Right renal cortex interstitium (tissue), 3 donors: ENCODE results near the gene BYSL. TPM values are rescaled to one million over a fixed set of nuclear protein-coding genes. Genes with fewer than 3 reads are reported as not detected.

ENCODE experiments used
- DNase-seq, 3 donors: peaks; one replicate each; pipeline ENCODE4 v3.0.0-alpha.2; 2013; ENCODE audit warnings: low read depth in 3 of 3, low spot score in 2 of 3
- polyA plus RNA-seq, 3 donors: library from polyadenylated mRNA; unstranded; fragments of 120-200 nt; gene quantifications; one replicate each; pipeline ENCODE4 v1.2.1, GENCODE V29; 2013; ENCODE audit not compliant: insufficient read length in 3 of 3

The BYSL gene
- polyA plus RNA-seq, 3 donors: 24.5 to 32.2 (median 31.9) TPM

GRCh38 chr6:41914343-41914742 is 7.0 kb upstream of the BYSL start:
- no peak for DNase-seq

GRCh38 chr6:41914869-41915530 is 6.3 kb upstream of the BYSL start:
- DNase-seq: no peak

- DNase-seq: no peak
Observed at GRCh38 chr6:41917528-41917927, 3.8 kb upstream of the BYSL start.

GRCh38 chr6:41921712-41921998 is 356 bp downstream of the BYSL start:
- DNase-seq: no peak

GRCh38 chr6:41922154-41922553 is 855 bp downstream of the BYSL start:
- DNase-seq: no peak

GRCh38 chr6:41927253-41927652 is 6.0 kb downstream of the BYSL start:
- DNase-seq: no peak

GRCh38 chr6:41929924-41930323 is 8.6 kb downstream of the BYSL start:
- no peak for DNase-seq

- no peak for DNase-seq
Observed at GRCh38 chr6:41931792-41932191, 10.5 kb downstream of the BYSL start.

GRCh38 chr6:41932378-41932777 is 11.1 kb downstream of the BYSL start:
- DNase-seq: no peak

- no peak for DNase-seq
Observed at GRCh38 chr6:41934278-41935192, 13.2 kb downstream of the BYSL start.

- DNase-seq: no peak
Observed at GRCh38 chr6:41935193-41935574, 13.9 kb downstream of the BYSL start.

GRCh38 chr6:41935685-41936072 is 14.4 kb downstream of the BYSL start:
- DNase-seq: no peak

- DNase-seq: peak in 1 of 3 donors; percentile 54
Observed at GRCh38 chr6:41936073-41936837, 15.0 kb downstream of the BYSL start.

- DNase-seq: no peak
Observed at GRCh38 chr6:41937472-41937860, 16.2 kb downstream of the BYSL start.

- DNase-seq: no peak
Observed at GRCh38 chr6:41937861-41938574, 16.7 kb downstream of the BYSL start.

GRCh38 chr6:41938590-41939175 is 17.4 kb downstream of the BYSL start:
- DNase-seq: no peak

GRCh38 chr6:41939176-41939847 is 18.0 kb downstream of the BYSL start:
- DNase-seq: no peak

- no peak for DNase-seq
Observed at GRCh38 chr6:41939848-41940758, 18.8 kb downstream of the BYSL start.

- no peak for DNase-seq
Observed at GRCh38 chr6:41940759-41941279, 19.5 kb downstream of the BYSL start.
